Right kidney (tissue), 1 donor: Measurements from ENCODE around the gene IFITM5.

Experiments
- DNase-seq: peaks from one replicate; pipeline ENCODE4 v3.0.0-alpha.2; 2016

Gene IFITM5

DNA sequence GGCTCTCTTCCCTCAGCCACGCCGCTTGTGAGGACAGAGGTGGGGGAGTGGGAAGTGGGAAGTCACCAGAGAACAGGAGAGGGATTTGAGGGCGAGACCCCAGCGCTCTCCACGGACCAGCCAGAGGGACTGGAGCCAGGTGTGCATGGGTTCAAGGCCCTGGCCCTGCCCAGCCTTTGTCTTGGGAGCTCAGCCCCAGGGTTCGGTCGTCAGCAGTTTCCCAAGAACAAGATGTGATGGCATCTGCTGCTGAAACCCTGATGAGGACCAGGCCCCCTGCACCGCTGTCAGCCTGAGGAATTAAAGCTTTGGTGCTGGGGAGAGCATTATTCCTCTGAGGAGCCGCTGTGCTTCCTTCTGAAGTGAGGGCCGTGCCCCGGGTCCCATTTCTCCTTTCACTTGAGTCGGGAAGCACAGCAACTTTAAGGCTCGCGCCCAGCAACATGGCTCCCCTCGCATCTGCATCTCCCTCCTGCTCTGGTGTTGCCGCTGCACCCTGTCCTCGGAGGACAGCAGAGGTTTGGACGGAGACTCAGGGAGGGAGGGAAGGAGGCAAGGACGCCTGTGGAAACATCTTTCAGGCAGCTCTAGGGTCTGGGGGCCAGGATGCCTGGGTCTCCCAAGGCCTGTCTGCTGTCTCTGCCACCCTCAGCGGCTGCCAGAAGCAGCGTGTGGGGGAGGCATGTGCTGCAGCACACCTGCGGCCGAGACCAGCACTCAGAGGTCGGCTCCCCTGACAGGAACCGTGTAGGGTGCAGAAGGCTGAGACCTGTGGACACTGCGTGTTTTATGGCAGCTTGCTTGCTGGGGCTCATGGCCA lies 3.8 kb downstream of the IFITM5 start:
- no peak for DNase-seq

DNA sequence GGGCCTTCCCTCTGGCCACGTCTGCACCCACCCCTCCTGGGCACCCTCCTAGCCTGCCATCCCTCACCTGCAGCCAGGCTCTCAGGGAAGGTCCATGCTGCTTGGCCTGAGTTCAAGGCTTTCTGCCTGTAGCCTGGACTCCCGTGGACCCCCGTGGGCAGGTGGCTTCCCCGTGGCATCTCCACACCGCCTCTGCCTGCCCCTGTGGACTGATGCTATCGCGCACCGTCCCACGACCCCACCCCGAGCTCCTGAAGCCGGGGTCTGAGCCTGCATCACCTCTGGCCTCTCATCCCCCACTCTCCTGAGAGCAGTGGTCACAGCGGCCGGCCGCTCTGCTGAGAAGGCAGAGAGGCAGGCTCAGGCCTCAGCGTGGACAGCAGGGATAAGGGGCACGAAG lies 4.5 kb downstream of the IFITM5 start:
- no peak for DNase-seq

DNA sequence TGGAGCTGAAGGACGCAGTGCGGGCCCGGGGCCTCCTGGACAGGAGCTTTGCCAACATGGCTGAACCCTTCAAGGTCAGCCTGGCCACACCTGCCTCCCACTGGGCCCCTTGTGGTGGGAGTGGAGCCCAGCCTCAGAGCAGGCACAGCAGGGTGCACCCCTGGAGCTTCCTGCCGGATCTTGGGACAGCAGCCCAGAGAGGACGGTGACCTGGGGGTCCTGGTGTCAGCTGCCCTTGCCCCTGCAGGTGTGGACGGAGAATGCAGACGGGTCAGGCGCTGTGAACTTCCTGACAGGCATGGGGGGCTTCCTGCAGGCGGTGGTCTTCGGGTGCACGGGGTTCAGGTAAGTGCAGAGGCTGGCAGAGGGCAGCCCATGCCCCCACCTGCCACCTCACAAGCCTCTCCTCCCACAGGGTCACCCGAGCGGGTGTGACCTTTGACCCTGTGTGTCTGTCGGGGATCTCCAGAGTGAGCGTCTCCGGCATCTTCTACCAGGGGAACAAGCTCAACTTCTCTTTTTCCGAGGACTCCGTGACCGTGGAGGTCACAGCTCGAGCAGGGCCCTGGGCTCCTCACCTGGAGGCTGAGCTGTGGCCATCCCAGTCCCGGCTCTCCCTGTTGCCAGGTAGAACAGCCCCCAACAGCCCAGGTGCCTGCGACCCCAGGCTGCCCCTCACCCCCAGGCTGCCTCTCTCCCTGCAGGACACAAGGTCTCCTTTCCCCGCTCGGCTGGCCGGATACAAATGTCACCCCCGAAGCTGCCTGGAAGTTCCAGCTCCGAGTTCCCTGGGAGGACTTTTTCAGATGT lies 5.3 kb downstream of the IFITM5 start:
- DNase-seq = no peak

DNA sequence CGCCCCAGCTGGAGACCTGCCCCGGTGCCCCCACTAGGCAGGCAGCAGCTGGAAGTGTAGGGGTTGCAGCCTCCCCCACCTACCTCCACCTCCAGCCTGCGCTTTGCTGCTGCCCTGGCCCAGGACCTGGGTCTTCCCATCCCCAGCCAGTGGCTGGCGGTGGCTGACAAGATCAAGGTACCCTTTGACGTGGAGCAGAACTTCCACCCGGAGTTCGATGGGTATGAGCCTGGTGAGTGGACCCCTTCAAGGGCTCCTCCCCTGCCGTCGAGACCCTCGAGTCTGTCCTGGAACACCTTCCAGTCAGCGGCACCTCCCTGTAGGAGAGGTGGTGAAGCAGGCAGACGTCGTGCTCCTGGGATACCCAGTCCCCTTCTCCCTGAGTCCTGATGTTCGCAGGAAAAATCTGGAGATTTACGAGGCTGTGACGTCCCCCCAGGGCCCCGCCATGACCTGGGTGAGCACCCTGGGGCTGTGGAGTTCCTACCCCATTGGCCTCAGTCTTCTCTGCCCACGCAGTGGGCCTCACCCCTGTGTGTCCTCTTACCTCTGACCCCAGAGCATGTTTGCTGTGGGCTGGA lies 6.0 kb downstream of the IFITM5 start:
- DNase-seq = no peak

DNA sequence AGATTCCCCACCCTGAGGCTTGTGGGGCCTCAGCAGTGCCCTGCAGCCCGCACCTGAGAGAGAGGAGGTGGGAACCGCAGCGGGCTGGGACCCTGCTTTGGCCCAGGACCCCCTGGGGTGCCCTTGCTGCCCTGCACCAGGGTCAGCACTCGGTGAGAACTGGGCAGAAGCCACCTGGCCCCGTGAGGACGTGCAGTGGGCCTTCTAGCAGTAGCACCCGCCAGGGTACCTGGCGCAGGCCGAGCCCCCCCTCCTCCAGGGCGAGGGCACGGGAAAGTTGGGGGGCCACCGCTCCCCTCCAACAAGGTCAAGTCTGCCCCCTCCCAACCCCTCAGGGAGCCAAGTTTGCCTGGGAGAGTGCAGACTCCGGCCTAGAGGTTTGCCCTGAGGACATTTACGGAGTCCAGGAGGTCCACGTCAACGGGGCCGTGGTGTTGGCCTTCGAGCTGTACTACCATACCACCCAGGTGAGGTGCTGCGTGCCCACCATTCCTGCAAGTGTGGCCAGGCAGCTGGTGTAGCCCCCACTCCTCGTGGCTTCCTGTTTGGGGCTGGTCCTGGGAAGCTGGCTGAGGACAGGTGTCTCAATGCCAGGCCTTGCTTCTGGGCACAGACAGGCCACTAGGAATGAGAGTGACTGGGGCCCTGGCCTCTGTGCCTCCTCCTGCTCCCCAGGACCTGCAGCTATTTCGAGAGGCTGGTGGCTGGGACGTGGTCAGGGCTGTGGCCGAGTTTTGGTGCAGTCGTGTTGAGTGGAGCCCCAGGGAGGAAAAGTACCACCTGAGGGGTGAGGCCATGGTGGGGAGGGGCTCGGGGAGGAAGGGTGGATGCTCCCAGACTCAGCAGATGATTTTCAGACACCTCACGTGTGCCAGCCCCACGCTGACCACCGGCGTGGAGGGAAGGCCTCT lies 6.9 kb downstream of the IFITM5 start:
- no peak for DNase-seq

DNA sequence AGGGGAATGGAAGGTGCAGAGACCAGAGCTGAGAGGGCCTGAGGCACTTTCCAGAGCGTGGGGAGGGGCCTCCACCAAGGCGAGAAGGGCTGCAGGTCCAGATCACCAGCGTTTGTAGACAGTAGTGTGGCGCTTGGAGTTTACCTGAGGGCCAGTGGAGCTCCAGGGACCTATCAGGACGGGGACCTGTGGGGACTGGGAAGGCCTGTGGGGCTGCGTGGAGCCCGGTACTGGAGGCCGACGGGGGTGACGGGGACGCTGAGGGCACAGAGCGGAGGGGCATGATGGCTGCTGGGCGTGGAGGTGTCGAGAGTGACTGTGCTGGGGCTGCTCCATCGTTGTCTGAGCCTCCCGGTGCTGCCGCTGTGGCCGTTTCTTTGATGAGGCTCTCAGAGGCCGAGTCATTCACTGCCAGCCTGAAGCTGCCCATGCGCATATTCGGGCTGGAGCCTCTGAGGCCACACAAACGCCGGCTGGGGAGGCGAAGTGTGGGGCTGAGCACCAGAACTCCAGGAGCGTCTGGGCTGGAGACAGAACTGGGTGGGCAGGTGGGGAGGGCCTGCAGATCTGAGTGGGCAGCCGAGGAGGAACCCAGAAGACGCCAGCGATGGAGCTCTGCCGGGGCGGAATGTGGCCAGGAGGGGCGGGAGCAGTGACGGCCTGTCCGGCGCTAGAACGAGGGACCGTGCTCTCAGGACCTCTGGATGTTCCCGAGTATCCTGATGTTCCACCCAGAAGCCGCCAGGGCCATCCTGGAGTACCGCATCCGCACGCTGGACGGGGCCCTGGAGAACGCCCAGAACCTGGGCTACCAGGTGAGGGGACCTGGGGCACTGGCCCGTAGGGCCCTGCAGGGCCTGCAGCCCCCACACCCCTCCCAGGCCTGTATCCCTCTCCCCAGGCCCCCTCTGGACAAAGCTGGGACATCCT lies 7.8 kb downstream of the IFITM5 start:
- peak; percentile 3 for DNase-seq

DNA sequence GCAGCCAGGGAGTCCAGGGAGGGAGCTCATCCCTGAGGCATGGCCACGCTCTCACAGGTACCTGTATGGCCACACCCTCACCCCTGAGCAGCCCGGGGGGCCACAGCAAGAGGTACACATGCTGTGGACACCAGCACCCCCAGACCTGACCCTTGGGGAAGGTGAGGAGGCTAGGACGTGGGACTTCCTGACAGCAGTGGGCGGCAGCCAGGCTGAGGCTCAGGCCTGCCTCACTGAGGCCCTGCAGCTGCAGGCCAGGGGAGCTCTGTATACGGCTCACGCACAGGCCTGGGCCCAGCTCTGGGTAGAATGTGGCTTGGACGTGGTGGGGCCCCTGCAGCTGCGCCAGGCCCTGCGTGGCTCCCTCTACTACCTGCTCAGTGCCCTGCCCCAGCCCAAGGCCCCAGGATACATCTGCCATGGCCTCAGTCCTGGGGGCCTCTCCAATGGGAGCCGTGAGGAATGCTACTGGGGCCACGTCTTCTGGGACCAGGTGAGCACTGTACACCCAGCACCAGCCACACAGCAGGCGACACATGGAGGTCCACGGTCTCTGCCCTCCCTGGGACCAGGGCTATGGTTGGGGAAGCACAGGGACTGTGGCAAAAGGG lies 8.6 kb downstream of the IFITM5 start:
- peak; percentile 7 for DNase-seq

DNA sequence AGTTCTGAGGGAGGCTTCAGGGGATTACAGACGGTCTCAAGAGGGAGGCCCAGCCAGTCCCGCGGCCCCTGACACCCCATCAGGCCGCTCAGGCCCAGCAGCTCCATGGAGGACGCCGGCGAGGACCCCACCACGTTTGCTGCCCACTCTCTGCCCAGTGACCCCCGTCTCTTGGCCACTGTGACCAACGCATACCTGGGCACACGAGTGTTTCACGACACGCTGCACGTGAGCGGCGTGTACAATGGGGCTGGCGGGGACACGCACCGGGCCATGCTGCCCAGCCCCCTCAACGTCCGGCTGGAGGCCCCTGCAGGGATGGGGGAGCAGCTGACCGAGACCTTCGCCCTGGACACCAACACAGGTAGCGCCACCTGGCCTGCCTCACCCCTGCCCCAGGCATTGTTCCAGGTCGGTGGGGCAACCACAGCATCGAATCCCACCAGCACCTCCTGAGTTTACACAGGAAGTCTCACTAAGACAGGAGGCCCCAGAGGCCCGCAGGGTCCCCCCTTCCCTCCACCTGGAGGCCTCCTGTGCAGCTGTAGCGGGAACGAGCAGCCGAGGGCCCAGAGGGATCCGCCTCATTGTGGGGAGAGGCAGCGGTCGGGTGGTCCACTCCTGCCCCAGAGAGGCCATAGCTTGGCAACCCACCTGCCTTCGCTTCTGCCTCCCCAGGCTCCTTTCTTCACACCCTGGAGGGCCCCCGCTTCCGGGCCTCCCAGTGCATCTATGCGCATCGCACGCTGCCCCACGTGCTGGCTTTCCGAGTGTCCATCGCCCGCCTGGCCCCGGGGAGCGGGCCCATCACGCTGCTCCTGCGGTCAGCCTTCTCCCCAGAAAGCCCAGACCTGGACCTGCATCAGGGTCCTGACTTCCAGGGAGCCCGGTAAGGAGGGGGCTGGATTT lies 9.4 kb downstream of the IFITM5 start:
- DNase-seq = peak; percentile 42

DNA sequence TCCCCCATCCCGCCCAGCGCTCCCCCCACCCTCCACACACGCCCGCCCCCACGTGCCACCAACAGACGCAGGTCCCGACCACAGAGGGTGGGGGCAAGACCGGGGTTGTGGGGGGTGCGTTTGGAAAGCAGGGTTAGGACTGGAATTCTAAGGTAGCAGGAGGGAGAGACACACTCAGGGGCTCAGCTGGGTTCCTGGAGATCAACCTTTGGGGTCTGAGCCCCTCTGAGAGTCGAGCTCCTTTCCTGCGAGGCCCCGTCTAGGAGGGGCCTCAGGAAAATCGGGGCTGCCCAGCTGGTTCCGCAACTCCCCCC lies 10.0 kb downstream of the IFITM5 start:
- no peak for DNase-seq

DNA sequence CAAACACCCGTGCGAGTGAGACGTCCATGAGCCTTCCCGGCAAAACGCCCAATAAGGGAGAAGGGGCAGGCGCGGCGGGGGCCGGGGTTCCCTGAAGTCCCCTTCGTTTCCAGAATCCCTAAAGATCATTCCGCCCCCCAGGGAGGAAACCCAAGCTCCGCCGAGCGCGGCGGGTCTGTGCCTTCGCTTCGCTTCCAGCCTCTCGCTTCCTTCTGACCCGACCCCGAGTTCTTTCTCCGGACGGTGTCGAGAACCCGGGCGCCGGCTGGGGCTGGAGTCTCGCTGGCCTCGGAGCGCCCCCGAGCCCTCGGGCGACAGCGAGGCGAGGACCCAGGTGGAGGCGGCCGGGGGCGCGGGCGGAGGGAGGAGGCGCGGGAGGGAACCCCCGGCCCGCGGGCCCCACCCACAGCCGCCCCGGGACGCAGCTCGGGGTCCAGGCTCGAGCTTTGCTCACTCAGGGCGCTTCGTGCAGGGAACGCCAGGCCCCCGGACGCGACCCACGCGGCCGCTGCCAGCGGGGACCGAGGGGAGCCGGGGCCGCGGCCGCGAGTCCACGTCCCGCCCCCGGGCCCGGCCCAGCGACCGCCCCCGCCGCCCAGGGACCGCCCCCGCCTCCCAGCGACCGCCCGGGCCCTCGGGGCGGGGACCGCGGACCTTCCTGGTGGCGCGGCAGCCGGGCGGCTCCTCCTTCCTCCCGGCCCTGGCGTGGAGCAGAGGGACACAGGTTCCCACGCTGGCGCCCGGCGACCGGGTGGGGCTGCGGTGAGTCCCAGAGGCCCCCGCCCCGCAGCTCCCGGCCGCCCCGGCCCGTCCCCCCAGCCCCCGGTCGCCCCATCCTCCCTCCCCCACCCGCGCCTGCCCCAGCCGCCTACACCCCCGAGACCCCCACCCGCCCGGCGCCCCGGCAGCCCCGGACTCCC lies 10.6 kb downstream of the IFITM5 start, which contains the start of gene PGGHG:
Gene PGGHG (plus strand): TSS at position 649 of the 920 bp plus-strand sequence. CDS start 691 bp downstream, outside the sequence.
- peak; percentile 80 for DNase-seq

DNA sequence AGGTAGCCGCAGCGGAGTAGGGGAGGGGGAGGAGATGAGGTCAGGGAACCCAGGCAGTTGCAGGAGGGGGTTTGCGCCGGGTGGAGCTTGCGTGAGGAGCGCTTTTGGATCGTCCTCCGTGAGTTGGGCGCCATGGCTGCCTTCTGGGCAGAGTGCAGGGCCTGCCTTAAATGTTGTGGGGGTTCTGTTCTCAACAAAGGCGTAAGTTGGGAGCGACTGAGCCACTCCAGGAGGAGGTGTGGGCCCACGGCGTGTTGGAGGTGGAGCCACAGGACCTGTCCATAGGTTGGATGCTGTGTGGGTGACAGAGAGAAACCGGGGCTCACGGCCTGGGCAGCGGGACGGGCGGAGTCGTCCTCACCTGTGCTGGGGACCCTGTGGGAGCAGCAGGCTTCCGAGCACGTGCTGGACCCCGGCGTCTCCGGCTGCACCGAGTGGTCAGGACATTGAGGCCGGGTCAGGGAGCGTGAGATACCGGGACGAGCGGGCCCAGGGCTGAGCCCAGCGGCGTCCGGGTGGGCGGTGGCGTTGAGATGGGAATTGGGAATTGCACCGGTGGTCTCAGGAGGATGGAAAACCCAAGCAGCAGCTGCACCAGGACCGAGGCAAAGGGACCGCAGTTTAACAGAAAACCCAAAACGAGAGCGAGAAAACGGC lies 11.4 kb downstream of the IFITM5 start:
- no peak for DNase-seq

DNA sequence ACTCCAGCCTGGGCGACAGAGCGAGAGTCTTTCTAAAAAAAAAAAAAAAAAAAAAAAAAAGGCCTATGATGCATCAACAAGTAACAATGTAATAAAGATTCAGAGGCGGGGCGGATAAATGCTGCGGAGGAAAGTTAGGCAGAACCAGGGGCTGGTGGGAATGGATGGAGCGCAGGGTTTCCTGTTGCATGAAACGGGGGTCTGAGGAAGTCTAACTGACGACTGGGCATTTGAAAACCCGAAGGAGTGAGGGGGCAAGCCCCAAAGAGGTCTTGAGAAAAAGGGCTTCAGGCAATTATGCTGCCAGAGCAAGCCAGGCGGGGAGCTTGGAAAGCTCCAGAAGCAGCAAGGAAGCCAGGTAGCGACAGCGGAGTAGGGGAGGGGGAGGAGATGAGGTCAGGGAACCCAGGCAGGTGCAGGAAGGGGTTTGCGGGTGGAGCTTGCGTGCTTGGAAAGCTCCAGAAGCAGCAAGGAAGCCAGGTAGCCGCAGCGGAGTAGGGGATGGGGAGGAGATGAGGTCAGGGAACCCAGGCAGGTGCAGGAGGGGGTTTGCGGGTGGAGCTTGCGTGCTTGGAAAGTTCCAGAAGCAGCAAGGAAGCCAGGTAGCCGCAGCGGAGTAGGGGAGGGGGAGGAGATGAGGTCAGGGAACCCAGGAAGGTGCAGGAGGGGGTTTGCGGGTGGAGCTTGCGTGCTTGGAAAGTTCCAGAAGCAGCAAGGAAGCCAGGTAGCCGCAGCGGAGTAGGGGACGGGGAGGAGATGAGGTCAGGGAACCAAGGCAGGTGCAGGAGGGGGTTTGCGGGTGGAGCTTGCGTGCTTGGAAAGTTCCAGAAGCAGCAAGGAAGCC lies 12.1 kb downstream of the IFITM5 start:
- peak; percentile 30 for DNase-seq

DNA sequence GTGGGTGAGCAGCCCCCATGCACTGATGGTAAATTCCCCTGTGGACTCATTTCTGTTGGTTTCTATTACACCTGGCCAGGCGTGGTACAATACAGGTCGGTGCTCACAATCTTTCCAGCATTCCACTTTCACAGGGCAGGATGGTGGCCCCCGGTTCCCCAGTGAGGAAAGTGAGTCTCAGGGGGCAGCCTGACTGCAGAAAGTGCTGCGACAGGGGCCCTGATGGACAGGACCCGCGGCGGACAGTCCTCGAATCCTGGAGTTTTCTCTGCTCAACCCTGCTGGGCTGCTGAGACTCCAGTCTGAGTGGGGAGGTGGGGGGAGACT lies 13.5 kb downstream of the IFITM5 start:
- DNase-seq = no peak

DNA sequence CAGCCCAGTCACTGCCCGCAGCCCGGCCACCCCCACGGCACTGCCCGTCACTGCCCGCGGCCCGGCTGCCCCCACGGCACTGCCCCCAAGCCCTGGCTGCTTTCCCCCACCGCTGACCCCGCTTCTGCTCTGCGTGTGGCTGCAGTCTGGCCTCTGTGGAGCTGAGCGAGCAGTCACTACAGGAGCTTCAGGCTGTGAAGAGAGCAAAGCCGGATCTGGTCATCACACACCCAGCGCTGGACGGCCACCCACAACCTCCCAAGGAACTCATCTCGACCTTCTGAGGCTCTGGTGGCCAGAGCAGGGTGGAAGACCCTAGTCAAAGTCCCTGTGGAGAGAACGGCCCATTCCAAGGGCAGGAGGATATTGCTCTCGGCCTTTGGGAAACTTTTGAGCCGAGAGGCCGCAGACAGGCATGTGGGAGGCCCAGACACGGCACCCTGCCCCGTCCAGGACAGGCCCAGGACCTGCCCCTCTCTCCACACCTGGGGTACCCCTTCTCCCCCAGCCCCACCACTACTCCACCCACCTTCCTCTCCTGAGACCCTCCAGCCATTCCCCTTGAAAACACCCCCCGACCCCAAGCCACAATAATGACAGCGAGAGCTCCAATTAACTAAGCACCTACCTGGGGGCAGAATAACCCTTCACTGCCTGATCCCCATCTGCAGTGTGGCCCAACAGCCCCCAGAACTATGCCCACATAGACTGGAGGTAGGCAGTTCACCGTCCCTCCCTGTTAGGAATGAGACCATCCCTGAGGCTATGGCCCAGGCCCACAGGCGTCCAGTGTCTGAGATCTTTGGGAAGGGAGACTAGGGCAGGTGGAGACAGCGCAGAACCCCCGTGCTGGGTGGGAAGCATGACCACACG lies 14.1 kb downstream of the IFITM5 start:
- peak; percentile 9 for DNase-seq

DNA sequence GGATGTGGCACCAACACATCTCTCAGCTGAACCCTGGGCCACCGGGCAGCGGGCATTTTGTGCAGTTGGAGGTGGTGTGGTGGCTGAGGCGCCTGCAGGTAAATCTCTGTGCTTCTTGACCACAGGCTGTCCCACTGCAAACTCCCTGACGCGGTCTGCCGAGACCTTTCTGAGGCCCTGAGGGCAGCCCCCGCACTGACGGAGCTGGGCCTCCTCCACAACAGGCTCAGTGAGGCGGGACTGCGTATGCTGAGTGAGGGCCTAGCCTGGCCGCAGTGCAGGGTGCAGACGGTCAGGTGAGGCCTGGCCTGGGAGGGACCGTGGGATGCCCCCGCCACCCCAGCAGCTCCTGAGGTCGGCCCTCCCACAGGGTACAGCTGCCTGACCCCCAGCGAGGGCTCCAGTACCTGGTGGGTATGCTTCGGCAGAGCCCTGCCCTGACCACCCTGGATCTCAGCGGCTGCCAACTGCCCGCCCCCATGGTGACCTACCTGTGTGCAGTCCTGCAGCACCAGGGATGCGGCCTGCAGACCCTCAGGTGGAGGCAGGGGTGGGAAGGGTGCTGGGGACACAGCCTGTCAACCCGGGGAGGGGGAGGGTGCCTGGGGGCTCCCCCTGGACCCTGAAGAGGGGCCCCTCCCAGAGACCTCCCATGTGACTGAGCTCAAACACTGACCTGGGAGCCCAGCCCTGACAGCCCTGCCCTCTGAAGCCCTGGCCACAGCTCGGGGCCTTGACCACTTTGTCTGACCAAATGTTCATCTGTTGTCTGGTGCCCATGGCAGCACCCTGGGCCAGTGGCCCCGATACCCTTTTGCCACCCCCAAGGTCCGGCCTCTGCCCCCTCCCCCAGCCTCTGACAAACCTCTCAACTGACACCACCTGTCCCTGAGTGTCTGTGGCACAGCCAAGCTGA lies 15.0 kb downstream of the IFITM5 start:
- DNase-seq = peak; percentile 42
